Activated CD4-positive, alpha-beta T cell treated with anti-CD3 and anti-CD28 coated beads, Interleukin-2, amount 10 ng/mL, durations not matched to agents 7 days and 5 days (primary cell): ENCODE results near the gene ATG4D. TPM values are rescaled to one million over a fixed set of nuclear protein-coding genes. Genes with fewer than 3 reads are reported as not detected.

Source experiments
- CTCF ChIA-PET: fragments of 350-600 bp; sonication (Branson Sonifier 250); formaldehyde crosslinking; loops from one replicate; lab custom pipeline; 2021; ENCODE audit warnings: antibody characterized with exemption; lab: Charles Lee
- POLR2A ChIA-PET: fragments of 350-600 bp; sonication (Branson Sonifier 250); formaldehyde crosslinking; loops from one replicate; lab custom pipeline; 2021; ENCODE audit warnings: antibody characterized with exemption; lab: Charles Lee
- DNase-seq: peaks from one replicate; pipeline ENCODE4 v3.0.0-alpha.2; 2020
- H3K27ac Mint-ChIP-seq: one replicate; pipeline ENCODE4 v1.8.0; 2021; ENCODE audit warnings: mild to moderate bottlenecking, moderate library complexity, mixed read lengths
- H3K27me3 Mint-ChIP-seq: one replicate; pipeline ENCODE4 v1.8.0; 2021; ENCODE audit warnings: mixed read lengths
- H3K36me3 Mint-ChIP-seq: one replicate; pipeline ENCODE4 v1.8.0; 2021; ENCODE audit warnings: low read depth, mixed read lengths
- H3K4me1 Mint-ChIP-seq: one replicate; pipeline ENCODE4 v1.8.0; 2021; ENCODE audit warnings: mixed read lengths
- H3K4me3 Mint-ChIP-seq: one replicate; pipeline ENCODE4 v1.8.0; 2021; ENCODE audit warnings: mild to moderate bottlenecking, moderate library complexity, mixed read lengths
- H3K9me3 Mint-ChIP-seq: one replicate; pipeline ENCODE4 v1.8.0; 2021; ENCODE audit warnings: mixed read lengths
- total RNA-seq, 2 experiments: library from RNA; stranded (reverse); gene quantifications; one replicate each; pipeline ENCODE4 v1.2.3, GENCODE V29; 2021

The ATG4D gene
- total RNA-seq, 2 experiments from 2014 or later, result 40.0 to 41.4 TPM

DNA sequence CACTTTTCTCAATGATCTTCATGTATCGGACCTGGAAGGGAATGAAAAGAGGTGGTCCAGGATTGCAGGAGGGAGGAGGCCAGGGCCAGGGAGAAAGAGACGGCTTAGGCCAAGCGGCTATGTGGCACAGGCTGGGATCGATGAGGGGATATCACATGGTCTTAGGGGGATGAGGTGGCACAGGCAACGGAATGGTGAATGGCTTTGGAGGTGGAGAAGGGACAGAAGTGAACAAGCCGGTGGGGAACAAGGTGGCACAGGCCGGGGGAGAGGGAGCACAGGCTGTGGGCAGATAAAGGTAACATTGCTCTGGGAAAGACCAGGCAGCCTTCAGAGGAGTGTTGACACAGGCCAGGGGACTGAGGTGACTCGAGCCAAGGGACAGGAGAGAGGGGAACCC lies 30.8 kb downstream of the ATG4D start:
- ChIA-PET CTCF (interaction anchor here (1.1 to 1.5 kb wide), 2 partner anchors 70 to 128 kb away, joined by 3 to 4 read pairs; no protein-coding TSS in a partner anchor), POLR2A (no interaction called here)
- Mint-ChIP-seq H3K36me3 (no peaks in the 10 kb centered on the region), H3K4me3 (no peak overlapping the region), H3K27ac (no peak overlapping the region), H3K9me3 (no peaks in the 10 kb centered on the region), H3K4me1 (peaks cover 31% of the 10 kb centered on the region), H3K27me3 (no peaks in the 10 kb centered on the region)
- no peak for DNase-seq

DNA sequence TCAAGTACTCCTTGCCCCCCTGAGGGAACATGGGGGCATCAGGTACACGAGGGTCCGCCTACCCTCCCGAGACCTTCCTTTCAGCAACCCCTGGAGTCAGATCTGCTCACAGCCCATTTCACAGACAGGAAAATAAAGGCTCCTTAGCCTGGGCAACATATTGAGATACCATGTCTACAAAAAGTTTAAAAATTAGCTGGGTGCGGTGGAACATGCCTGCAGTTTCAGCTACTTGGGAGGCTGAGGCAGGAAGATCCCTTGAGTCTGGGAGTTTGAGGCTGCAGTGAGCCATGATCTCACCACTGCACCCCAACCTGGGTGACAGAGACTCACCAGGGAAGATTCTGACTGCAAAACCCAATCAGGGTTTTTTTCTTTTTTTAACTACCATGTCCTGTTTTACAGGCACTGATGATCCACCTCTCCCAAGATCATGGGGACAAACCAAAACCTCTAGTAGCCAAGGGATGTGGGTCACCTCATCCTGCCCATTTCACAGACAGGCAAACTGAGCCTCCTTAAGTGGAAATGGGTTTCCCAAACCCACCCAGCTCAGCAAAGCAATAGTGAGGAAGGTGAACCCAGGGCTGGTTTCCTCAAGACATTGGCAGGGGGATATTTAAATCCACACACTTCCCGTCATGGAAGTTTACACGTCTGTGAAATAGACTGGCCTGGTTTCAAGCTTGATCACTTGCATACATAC lies 31.5 kb downstream of the ATG4D start:
- Mint-ChIP-seq H3K27me3 (no peaks in the 10 kb centered on the region), H3K4me3 (no peak overlapping the region), H3K27ac (no peak overlapping the region), H3K9me3 (no peaks in the 10 kb centered on the region), H3K4me1 (peaks cover 24% of the 10 kb centered on the region), H3K36me3 (no peaks in the 10 kb centered on the region)
- DNase-seq, result no peak
- ChIA-PET POLR2A (no interaction called here), CTCF (interaction anchor here (0.6 to 1.1 kb wide), 4 partner anchors 21 to 573 kb away, joined by 3 to 4 read pairs (median 4); no protein-coding TSS in a partner anchor)

DNA sequence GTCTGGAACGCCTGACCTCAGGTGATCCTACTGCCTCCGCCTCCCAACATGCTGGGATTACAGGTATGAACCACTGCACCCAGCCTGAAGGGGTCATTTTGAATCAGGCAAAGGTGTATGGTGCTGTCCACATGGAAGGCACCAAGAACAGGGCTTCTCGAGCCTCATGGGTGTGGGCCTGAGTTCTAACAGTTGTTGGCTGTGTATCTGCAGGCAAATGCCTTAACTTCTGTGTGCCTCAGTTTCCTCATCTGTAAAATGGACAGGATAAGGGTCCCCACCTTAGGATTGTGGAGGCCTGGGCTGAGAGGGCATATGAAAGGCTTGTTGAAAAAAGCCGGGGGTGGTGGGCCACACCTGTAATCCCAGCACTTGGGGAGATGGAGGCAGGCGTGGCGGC lies 34.2 kb downstream of the ATG4D start:
- no peak overlapping the region for H3K27ac Mint-ChIP-seq
- H3K4me3 Mint-ChIP-seq, result no peak overlapping the region

DNA sequence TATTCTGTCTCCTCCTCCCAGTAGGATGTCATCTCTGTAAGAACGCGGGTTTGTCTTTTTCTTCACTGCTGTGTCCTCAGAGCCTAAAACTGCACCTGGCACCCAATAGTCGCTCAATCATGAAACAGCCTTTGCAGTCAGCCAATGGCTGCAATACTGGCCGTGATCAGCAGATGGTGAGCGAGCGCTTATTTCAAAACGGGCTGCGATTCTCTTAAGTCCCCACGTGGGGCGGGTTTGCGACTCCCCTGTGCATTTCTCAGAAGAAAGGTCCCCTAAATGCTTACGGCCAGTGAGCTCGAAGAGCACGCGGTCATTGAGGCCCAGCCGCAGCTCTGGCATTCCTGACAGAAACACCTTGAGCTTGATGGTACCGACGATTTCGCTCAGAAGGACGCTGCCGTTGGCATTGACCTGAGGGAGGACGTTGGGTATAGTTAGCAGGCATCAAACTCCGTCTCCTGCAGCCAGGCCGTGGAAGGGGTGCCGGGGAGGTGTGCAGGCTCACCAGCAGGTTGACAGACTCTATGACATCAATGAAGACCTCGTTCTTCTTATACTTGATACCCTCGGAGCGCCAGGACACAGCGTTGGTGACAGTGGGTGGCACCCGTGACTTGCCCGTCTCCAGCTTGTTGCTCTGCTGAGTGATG lies 37.4 kb downstream of the ATG4D start:
- Mint-ChIP-seq H3K4me1 (peaks cover 26% of the 10 kb centered on the region), H3K27me3 (no peaks in the 10 kb centered on the region), H3K27ac (no peak overlapping the region), H3K4me3 (no peak overlapping the region), H3K36me3 (no peaks in the 10 kb centered on the region), H3K9me3 (no peaks in the 10 kb centered on the region)
- CTCF ChIA-PET, result interaction anchor here (0.6 to 5.0 kb wide), 42 partner anchors 8 to 690 kb away, joined by 3 to 100 read pairs (median 5); partner anchors contain the start of genes CDKN2D, DNM2, QTRT1 and TMED1
- POLR2A ChIA-PET, result interaction anchor here (0.6 kb wide), 1 partner anchor 46 kb away, joined by 3 read pairs; no protein-coding TSS in a partner anchor
- peak; percentile 93 for DNase-seq

More for the DNA sequence above, 34.2 kb downstream of the ATG4D start:
- ChIA-PET CTCF (no interaction called here), POLR2A (no interaction called here)
- DNase-seq, result no peak
- peaks cover 18% of the 10 kb centered on the region for H3K4me1 Mint-ChIP-seq
- H3K36me3 Mint-ChIP-seq, result no peaks in the 10 kb centered on the region
- H3K9me3 Mint-ChIP-seq, result no peaks in the 10 kb centered on the region
- no peaks in the 10 kb centered on the region for H3K27me3 Mint-ChIP-seq

DNA sequence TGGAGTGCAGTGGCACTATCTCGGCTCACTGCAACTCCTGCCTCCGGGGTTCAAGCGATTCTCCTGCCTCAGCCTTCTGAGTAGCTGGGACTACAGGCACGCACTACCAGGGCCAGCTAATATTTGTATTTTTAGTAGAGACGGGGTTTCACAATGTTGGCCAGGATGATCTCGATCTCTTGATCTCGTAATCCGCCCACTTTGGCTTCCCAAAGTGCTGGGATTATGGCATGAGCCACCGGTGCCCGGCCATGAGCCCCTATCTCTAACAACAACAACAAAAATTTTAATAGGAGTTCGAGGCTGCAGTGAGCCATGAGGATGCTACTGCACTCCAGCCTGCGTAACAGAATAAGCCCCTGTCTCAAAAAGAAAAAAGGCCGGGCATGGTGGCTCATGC lies 38.4 kb downstream of the ATG4D start:
- Mint-ChIP-seq H3K36me3 (no peaks in the 10 kb centered on the region), H3K9me3 (no peaks in the 10 kb centered on the region), H3K27me3 (no peaks in the 10 kb centered on the region), H3K4me1 (peaks cover 30% of the 10 kb centered on the region), H3K4me3 (no peak overlapping the region), H3K27ac (no peak overlapping the region)
- DNase-seq, result no peak
- CTCF ChIA-PET, result interaction anchor here (0.6 to 5.0 kb wide), 27 partner anchors 9 to 689 kb away, joined by 3 to 100 read pairs (median 8); partner anchors contain the start of genes CDKN2D, DNM2 and QTRT1
- POLR2A ChIA-PET, result interaction anchor here (0.6 kb wide), 1 partner anchor 45 kb away, joined by 3 read pairs; no protein-coding TSS in a partner anchor

- Mint-ChIP-seq H3K4me1 (peaks cover 35% of the 10 kb centered on the region), H3K9me3 (no peaks in the 10 kb centered on the region), H3K36me3 (no peaks in the 10 kb centered on the region), H3K4me3 (no peak overlapping the region), H3K27me3 (peaks cover 7% of the 10 kb centered on the region), H3K27ac (no peak overlapping the region)
- DNase-seq, result no peak
- ChIA-PET CTCF (interaction anchor here (1.0 to 5.0 kb wide), 5 partner anchors 30 to 116 kb away, joined by 3 to 100 read pairs (median 10); partner anchors contain the start of gene QTRT1), POLR2A (no interaction called here)
These were observed 39.5 kb downstream of the ATG4D start for GRCh38 chr19:10583036-10583776.

- no peaks in the 10 kb centered on the region for H3K36me3 Mint-ChIP-seq
- no peak for DNase-seq
- H3K4me1 Mint-ChIP-seq, result peaks cover 29% of the 10 kb centered on the region
- peaks cover 7% of the 10 kb centered on the region for H3K27me3 Mint-ChIP-seq
- no peak overlapping the region for H3K4me3 Mint-ChIP-seq
- no peaks in the 10 kb centered on the region for H3K9me3 Mint-ChIP-seq
- ChIA-PET CTCF (interaction anchor here (1.0 kb wide), 1 partner anchor 58 kb away, joined by 5 read pairs; no protein-coding TSS in a partner anchor), POLR2A (no interaction called here)
- H3K27ac Mint-ChIP-seq, result no peak overlapping the region
These were observed 42.7 kb downstream of the ATG4D start for GRCh38 chr19:10586396-10586795.

GRCh38 chr19:10587022-10587838 lies 43.5 kb downstream of the ATG4D start, which contains the start of gene AP1M2:
Gene AP1M2 (minus strand): TSS chr19:10587312. CDS start chr19:10587231, 81 bp downstream.
- CTCF ChIA-PET, result no interaction called here
- POLR2A ChIA-PET, result no interaction called here
- no peak within 1 kb of the TSS for H3K27ac Mint-ChIP-seq
- no peak for DNase-seq
- H3K4me1 Mint-ChIP-seq, result peaks cover 29% of the 10 kb centered on the region
- no peaks in the 10 kb centered on the region for H3K36me3 Mint-ChIP-seq
- H3K9me3 Mint-ChIP-seq, result no peaks in the 10 kb centered on the region
- H3K27me3 Mint-ChIP-seq, result peaks cover 7% of the 10 kb centered on the region
- no peak within 1 kb of the TSS for H3K4me3 Mint-ChIP-seq

DNA sequence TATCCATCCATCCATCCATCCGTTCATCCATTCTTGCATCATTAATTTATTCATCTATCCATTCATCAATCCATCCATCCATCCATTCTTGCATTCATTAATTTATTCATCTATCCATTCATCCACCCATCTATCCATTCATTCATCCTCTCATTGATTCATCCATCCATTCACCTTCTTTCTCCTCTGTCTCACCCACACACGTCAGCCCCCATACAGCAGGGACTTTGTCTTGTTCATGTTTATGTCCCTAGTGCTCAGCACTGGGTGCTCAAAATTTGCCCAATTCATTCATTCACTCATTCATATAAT lies 44.1 kb downstream of the ATG4D start:
- no peak overlapping the region for H3K4me3 Mint-ChIP-seq
- H3K9me3 Mint-ChIP-seq, result no peaks in the 10 kb centered on the region
- H3K27ac Mint-ChIP-seq, result no peak overlapping the region
- POLR2A ChIA-PET, result no interaction called here
- CTCF ChIA-PET, result interaction anchor here (0.5 kb wide), 1 partner anchor 30 kb away, joined by 3 read pairs; no protein-coding TSS in a partner anchor
- H3K27me3 Mint-ChIP-seq, result peaks cover 7% of the 10 kb centered on the region
- H3K4me1 Mint-ChIP-seq, result peaks cover 29% of the 10 kb centered on the region
- H3K36me3 Mint-ChIP-seq, result no peaks in the 10 kb centered on the region
- no peak for DNase-seq

DNA sequence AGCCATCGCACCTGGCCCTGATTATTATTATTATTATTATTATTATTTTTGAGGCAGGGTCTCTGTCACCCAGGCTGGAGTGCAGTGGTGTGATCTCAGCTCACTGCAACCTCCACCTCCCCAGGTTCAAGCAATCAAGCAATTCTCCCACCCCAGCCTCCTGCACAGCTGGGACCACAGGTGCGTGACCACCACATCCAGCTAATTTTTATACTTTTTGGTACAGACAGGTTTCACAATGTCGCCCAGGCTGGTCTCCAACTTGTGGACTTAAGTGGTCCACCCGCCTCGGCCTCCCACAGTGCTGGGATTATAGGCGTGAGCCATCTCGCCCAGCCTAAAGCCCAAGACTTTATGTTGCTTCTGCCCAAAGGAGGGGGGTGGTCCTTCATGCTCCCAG lies 49.4 kb downstream of the ATG4D start:
- Mint-ChIP-seq H3K4me1 (peaks cover 24% of the 10 kb centered on the region), H3K27me3 (no peaks in the 10 kb centered on the region), H3K36me3 (no peaks in the 10 kb centered on the region), H3K9me3 (no peaks in the 10 kb centered on the region), H3K27ac (no peak overlapping the region), H3K4me3 (no peak overlapping the region)
- DNase-seq, result no peak
- CTCF ChIA-PET, result interaction anchor here (1.1 to 4.1 kb wide), 3 partner anchors 13 to 107 kb away, joined by 3 to 23 read pairs (median 6); no protein-coding TSS in a partner anchor
- POLR2A ChIA-PET, result no interaction called here

- ChIA-PET POLR2A (no interaction called here), CTCF (interaction anchor here (1.1 to 4.0 kb wide), 2 partner anchors 13 to 106 kb away, joined by 3 to 21 read pairs; no protein-coding TSS in a partner anchor)
- peak overlapping the region; percentile 76 for H3K27ac Mint-ChIP-seq
- peaks cover 24% of the 10 kb centered on the region for H3K4me1 Mint-ChIP-seq
- no peaks in the 10 kb centered on the region for H3K27me3 Mint-ChIP-seq
- H3K9me3 Mint-ChIP-seq, result no peaks in the 10 kb centered on the region
- DNase-seq, result no peak
- H3K36me3 Mint-ChIP-seq, result no peaks in the 10 kb centered on the region
- no peak overlapping the region for H3K4me3 Mint-ChIP-seq
These were observed 50.3 kb downstream of the ATG4D start for GRCh38 chr19:10593820-10594637.
